NCI-H460 (cell line): Measurements from ENCODE around the gene WDR59. TPM values are rescaled to one million over a fixed set of nuclear protein-coding genes. Genes with fewer than 3 reads are reported as not detected.
"Not testable (repeated sequence)": the region's sequence is repeated elsewhere in the genome, so short reads cannot be mapped to it uniquely, and the experiment has no call there.

Experiments
- DNase-seq: peaks from one replicate; pipeline ENCODE4 v3.0.0-alpha.2; 2016; ENCODE audit warnings: low read depth; ENCODE audit errors: extremely low read depth
- polyA plus RNA-seq: library from polyadenylated mRNA; depleted of rRNA; stranded (reverse); fragments of >200 nt; gene quantifications from 2 replicates; pipeline ENCODE4 v1.2.3, GENCODE V29; 2014; cell fraction: nucleus; rRNA removed
- total RNA-seq: library from RNA; depleted of rRNA; stranded (reverse); fragments of >200 nt; shearing (Covaris generic); gene quantifications from 2 replicates; pipeline ENCODE4 v1.2.3, GENCODE V29; 2014; rRNA removed

WDR59 gene
- total RNA-seq = 19.7 and 26.9 TPM in 2 replicates
- 34.5 and 40.4 TPM in 2 replicates for polyA plus RNA-seq

- peak; percentile 100 for DNase-seq
Observed at GRCh38 chr16:74984529-74985296, at the start of gene WDR59. TSS of gene WDR59 (minus strand) at chr16:74985123. CDS start at chr16:74985017, 106 bp downstream.

- no peak for DNase-seq
Observed at GRCh38 chr16:75032655-75033054, 47.7 kb upstream of the WDR59 start.

- no peak for DNase-seq
Observed at GRCh38 chr16:75029854-75030253, 44.9 kb upstream of the WDR59 start.

GRCh38 chr16:75028544-75029135 is 43.7 kb upstream of the WDR59 start:
- no peak for DNase-seq

- no peak for DNase-seq
Observed at GRCh38 chr16:75027520-75028300, 42.8 kb upstream of the WDR59 start.

- DNase-seq = no peak
Observed at GRCh38 chr16:75026892-75027391, 42.0 kb upstream of the WDR59 start.

GRCh38 chr16:75026239-75026891 is 41.4 kb upstream of the WDR59 start:
- DNase-seq = not testable (repeated sequence)

- no peak for DNase-seq
Observed at GRCh38 chr16:75025761-75026160, 40.8 kb upstream of the WDR59 start.

- DNase-seq = no peak
Observed at GRCh38 chr16:75024594-75024993, 39.7 kb upstream of the WDR59 start.

GRCh38 chr16:75024182-75024581 is 39.3 kb upstream of the WDR59 start:
- DNase-seq = no peak

- DNase-seq = no peak
Observed at GRCh38 chr16:75023009-75023408, 38.1 kb upstream of the WDR59 start.

GRCh38 chr16:75022567-75022966 is 37.6 kb upstream of the WDR59 start:
- no peak for DNase-seq

- no peak for DNase-seq
Observed at GRCh38 chr16:75021410-75021809, 36.5 kb upstream of the WDR59 start.

- no peak for DNase-seq
Observed at GRCh38 chr16:75019586-75019985, 34.7 kb upstream of the WDR59 start.

GRCh38 chr16:75019007-75019406 is 34.1 kb upstream of the WDR59 start:
- no peak for DNase-seq

- no peak for DNase-seq
Observed at GRCh38 chr16:75017670-75018525, 33.0 kb upstream of the WDR59 start.

GRCh38 chr16:75016451-75017081 is 31.6 kb upstream of the WDR59 start:
- not testable (repeated sequence) for DNase-seq

GRCh38 chr16:75014318-75014717 is 29.4 kb upstream of the WDR59 start:
- no peak for DNase-seq

GRCh38 chr16:75013123-75013522 is 28.2 kb upstream of the WDR59 start:
- not testable (repeated sequence) for DNase-seq
